GM18907 (cell line): Measurements from ENCODE around the gene NCAPD3.

ENCODE experiments used
- ATAC-seq: cut with Tn5 transposase; IDR thresholded peaks from one replicate; pipeline ENCODE4 v1.9.1; 2021; ENCODE audit warnings: mild to moderate bottlenecking, moderate library complexity; ENCODE audit not compliant: unreplicated experiment

NCAPD3 gene

DNA sequence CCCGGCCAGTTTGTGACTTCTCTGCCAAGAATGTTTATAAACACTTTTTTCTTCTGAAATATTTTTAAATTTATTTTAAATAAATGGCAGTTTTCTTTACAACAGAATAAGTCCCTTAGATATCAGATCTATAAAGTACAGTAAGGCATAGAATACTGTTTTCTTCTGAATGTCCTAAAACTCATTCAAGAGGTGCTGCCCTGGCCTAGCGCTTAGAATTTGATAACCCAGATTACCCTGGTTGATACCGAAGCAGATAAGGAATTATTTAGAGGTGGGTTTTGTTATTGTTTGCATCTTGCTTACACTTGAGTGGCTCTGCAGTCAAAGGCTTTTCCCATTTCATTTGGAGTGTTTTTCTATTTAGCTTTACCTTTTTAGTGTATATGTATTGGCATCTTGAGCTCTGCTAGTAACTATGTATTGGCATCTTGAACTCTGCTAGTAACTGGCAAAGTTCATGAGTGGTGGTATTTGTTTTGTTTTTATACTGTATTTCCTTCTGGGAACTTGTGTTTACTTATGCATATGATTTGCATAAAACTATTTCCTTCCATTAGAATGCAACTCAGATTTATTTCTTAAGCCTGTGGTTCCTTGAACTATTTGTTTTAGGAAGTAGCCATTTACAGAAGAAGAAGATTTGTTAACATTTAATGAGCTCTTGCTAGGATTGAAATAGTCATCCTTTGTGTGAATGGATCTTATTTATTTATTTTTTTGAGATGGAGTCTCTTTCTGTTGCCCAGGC is 30.8 kb upstream of the NCAPD3 start:
- no peak for ATAC-seq

DNA sequence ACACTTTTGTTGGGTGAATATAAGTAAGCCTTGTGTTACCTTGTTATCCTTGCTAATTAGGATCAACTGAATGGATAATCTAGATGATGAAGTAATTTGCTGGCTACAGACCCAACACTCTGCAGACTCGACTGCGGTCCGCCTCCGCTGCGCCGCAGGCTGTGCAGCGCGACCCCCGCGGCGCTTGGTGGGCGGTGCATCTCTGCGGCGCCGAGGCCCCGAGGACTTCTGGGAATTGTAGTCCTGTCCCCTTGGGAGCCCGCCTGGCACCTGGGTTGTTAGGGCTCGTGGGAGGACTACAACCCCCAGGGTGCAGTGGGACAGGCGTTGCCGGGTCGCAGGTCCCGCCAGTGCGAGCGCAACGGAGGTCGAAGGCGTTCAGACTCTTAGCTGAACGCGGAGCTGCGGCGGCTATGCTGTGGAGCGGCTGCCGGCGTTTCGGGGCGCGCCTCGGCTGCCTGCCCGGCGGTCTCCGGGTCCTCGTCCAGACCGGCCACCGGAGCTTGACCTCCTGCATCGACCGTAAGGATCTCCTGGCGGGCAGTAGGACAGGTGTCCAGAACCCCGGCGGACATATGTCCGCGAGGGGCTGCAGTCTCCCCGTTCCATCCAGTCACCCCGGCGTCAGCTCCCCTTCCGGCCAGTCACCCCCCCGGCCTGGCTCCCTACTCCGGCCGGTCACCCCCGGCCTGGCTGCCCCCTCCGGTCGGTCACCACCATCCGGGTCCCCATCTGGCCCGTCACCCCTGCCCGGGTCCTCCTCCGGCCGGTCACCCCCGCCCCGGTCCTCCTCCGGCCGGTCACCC is 29.6 kb upstream of the NCAPD3 start, which contains the start of the genes ACAD8 and THYN1:
ACAD8 (plus strand) TSS at position 381 of the 806 bp plus-strand sequence; CDS start at position 414, 33 bp downstream.
THYN1 (minus strand) TSS at position 165 of the 806 bp plus-strand sequence. CDS start 470 bp downstream, outside the sequence.
- peak; percentile 99 for ATAC-seq

DNA sequence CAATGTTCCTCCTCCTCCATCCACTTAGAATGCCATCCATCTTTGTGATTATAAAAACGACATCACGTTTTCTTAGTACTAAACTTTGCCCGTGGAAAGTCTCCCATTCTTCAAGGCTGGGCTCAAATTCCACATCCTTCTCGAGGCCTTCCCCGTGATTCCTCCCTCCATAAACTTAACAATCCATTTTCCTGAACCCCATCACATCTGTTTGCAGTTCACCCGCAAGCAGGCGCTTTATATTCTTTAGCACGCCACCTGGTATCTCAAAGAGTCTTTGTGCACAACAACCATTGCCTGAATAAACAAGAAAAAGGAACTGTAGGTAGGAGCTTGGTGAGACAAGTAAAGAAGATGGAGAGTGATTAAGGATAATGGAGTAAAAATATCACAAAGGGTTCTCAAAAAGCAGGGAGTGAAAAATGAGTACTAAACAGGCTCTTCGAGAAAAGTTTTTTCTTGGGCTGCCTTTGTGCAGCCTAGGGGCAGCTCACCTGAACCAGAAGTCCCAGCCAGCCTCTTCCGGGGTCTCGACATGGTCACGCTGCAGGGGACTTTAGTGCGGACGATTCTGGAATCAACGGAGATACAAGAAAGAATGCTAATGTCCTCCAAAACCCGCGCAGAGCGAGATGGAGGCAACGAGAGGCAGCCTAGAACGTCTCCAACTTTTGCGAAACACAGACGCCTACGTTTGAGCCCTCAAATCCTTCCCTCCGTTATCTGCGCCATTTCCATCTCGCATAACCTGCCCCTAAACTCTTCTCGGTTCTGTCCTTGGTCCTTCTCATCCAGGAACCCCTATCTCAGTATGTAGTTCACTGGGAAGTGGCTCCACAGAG is 28.8 kb upstream of the NCAPD3 start:
- ATAC-seq = peak; percentile 38

DNA sequence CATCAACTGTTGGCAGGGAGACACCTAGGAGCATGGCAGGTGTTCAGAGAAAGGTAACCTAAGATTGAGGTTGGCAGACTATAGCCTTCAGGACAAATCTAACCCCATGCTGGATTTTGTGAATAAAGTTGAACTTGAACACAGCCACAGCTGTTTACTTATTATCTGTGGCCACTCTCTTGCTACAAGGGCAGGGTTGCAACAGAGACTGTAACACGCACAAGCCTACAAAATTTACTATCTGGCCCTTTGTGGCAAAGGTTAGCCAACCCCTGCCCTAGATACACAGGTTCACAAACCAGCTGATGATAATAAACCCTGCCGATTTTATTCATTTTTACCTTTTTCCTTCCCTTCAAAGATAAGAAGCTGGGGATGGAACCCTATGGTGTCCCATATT is 26.9 kb upstream of the NCAPD3 start:
- no peak for ATAC-seq

DNA sequence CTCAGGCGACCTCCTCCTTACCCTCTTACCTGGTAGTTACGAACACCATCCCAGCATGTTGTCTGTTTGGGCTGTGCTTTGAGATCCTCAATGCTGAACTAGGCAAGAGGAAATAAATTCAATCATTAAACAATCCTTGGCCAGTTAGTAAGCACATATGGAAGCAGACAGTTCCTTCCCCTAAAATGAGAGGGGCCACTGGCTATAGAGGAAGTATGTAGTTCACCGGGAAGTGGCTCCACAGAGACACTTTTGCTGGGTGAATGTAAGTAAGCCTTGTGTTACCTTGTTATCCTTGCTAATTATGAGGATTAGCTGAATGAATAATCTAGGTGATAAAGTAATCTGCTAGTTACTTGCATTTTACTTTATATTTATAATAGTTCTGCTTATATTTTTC is 26.5 kb upstream of the NCAPD3 start:
- no peak for ATAC-seq

- no peak for ATAC-seq
Measured at GRCh38 chr11:134248910-134249480, 25.2 kb upstream of the NCAPD3 start.

- no peak for ATAC-seq
Measured at GRCh38 chr11:134246678-134247077, 22.9 kb upstream of the NCAPD3 start.

- no peak for ATAC-seq
Measured at GRCh38 chr11:134246100-134246499, 22.3 kb upstream of the NCAPD3 start.

- ATAC-seq = no peak
Measured at GRCh38 chr11:134245434-134245833, 21.7 kb upstream of the NCAPD3 start.

DNA sequence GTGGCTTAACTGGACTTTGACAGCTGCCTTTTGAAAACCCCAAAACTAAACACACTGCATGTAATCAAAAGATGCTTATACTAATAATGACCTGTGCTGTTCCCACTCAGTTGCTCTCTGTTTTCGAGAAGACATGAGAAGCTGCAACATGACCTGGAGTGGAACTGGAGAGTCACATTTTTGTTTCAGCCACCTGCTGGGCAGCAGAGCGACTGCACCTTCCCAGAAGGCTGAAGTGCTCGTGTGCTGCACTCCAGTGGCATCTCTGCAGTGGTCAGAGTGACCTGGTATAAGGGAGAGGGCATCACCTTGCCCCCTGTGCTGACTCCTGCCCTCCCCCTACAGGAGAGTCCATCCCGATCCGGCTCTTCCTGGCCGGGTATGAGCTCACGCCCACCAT is 20.8 kb upstream of the NCAPD3 start:
- peak; percentile 79 for ATAC-seq

- ATAC-seq = no peak
Measured at GRCh38 chr11:134243913-134244312, 20.1 kb upstream of the NCAPD3 start.

DNA sequence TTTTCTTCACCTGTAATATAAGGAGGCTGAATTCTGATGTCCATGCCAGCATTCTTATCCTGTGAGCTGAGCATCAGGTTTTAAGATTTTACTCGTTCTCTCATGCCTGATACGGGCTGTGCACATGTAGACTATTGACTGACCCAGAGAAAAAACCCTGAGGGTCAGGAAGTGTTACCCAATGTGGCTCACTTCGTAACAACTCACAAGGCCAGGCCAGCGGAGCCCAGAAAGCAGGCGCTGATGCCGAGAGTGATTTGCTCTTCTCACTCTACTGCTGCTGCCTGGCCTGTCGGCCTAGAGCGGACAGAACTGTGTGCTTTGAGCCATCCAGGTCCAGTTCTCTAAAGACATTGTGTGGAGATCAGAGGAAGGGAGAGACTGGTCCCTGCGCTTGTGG is 18.6 kb upstream of the NCAPD3 start:
- ATAC-seq = no peak

- ATAC-seq = no peak
Measured at GRCh38 chr11:134240592-134240991, 16.8 kb upstream of the NCAPD3 start.

DNA sequence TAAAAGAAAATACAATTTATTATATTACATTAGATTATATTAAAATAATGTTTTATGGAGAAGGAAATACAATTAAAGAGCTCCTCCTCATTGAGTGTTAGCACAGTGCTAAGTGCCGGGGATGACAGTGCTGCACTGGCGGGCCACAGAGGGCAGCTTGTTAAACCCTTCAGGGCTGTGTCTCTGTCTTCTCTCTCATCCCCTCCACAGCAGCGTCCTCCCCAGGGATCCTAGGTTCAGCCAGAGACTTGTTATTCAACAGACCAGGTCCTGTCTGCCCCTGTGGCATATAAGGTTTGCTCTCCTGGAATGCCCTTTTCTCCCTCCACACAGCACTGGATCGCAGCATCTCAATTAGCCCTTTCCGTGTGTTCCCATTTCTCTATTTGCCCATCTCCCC is 15.2 kb upstream of the NCAPD3 start:
- no peak for ATAC-seq

- ATAC-seq = no peak
Measured at GRCh38 chr11:134237557-134237922, 13.8 kb upstream of the NCAPD3 start.

- no peak for ATAC-seq
Measured at GRCh38 chr11:134236834-134237556, 13.2 kb upstream of the NCAPD3 start.

DNA sequence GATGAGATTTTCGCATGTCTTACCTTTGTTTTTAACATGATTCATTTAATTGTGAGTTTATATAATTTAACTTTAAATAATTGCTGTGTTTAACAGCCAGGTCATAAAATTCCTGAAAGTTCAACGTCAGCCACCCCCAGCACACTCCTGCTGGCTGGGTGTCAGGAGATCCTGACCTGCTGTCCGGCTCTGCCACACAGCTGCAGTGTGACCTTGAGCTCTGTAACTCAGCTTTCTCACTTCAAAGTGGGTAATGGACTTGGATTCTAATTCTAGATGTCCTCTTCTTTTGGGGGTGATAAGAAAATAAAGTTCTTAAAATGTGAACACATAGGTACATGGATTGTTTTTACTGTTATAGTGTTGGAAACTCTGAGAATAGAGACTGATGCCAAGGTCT is 11.6 kb upstream of the NCAPD3 start:
- no peak for ATAC-seq

DNA sequence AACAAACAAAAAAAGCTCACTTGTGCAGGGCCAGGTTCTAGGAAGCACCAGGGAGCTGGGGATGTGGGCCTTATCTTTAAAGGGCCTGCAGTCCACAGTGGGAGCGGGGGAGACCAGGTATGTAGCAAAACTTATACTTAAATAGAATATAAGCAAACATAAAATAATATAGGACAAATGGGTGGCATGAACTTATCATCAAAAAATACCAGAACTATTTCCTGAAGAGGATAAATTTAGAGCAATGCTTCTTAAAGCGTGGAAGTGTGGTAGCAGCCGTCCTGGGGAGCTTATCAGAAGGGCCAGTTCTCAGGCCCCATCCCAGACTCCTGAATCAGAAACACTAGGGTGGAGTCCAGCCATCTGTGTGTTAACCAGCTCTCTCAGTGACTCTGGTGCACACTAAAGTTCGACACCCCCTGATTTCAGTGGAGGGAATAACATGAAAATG is 10.0 kb upstream of the NCAPD3 start:
- no peak for ATAC-seq

GRCh38 chr11:134231958-134232659 is 8.3 kb upstream of the NCAPD3 start:
- ATAC-seq = no peak
